Caco-2 (cell line): ENCODE data around the gene PIEZO1. TPM values are rescaled to one million over a fixed set of nuclear protein-coding genes. Genes with fewer than 3 reads are reported as not detected.

Source experiments
- BruUV-seq: library from RNA; stranded (reverse); fragments of 400-500 nt; replicated peaks from 2 replicates; lab custom pipeline; 2021; lab: Mats Ljungman, UMichigan
- CTCF ChIA-PET: fragments of 300-600 bp; sonication (Branson Sonifier 250); formaldehyde crosslinking; loops from one replicate; lab custom pipeline; 2022; ENCODE audit warnings: antibody characterized with exemption; lab: Charles Lee
- POLR2A ChIA-PET: fragments of 300-600 bp; sonication (Branson Sonifier 250); formaldehyde crosslinking; loops from one replicate; lab custom pipeline; 2022; ENCODE audit warnings: antibody characterized with exemption; lab: Charles Lee
- DNase-seq, 2 experiments: peaks; one replicate each; pipeline versions ENCODE4 v3.0.0 to v3.0.0-alpha.2; 2020 to 2022
- H3K27me3 ChIP-seq: replicated peaks from 2 replicates; pipeline ENCODE4 v1.6.0; 2011; ENCODE audit warnings: low read length; ENCODE audit not compliant: control insufficient read depth, insufficient read depth
- H3K36me3 ChIP-seq: 2 replicates; pipeline ENCODE4 v1.5.1; 2011; ENCODE audit warnings: low read length; ENCODE audit not compliant: control insufficient read depth, insufficient read depth
- H3K4me1 ChIP-seq: fragments of 250-450 bp; sonication (Bioruptor Pico); 2 replicates; pipeline ENCODE4 v1.5.1; 2020; ENCODE audit warnings: mild to moderate bottlenecking
- H3K4me3 ChIP-seq: 2 replicates; pipeline ENCODE4 v1.5.1; 2011; ENCODE audit warnings: low read depth, mild to moderate bottlenecking, control low read depth, low read length
- H3K9me3 ChIP-seq: fragments of 250-450 bp; sonication (Bioruptor Pico); 2 replicates; pipeline ENCODE4 v1.5.1; 2020; ENCODE audit warnings: mild to moderate bottlenecking, moderate library complexity
- H3K27ac Mint-ChIP-seq: one replicate; pipeline ENCODE4 v1.8.0; 2022; ENCODE audit warnings: mixed read lengths; ENCODE audit not compliant: unreplicated experiment
- H3K27me3 Mint-ChIP-seq: one replicate; pipeline ENCODE4 v1.8.0; 2022; ENCODE audit warnings: mixed read lengths; ENCODE audit not compliant: insufficient read depth, unreplicated experiment
- H3K36me3 Mint-ChIP-seq: one replicate; pipeline ENCODE4 v1.8.0; 2022; ENCODE audit warnings: mild to moderate bottlenecking, mixed read lengths; ENCODE audit not compliant: insufficient read depth, unreplicated experiment
- H3K4me1 Mint-ChIP-seq: one replicate; pipeline ENCODE4 v1.8.0; 2022; ENCODE audit warnings: low read depth, mixed read lengths; ENCODE audit not compliant: unreplicated experiment
- H3K4me3 Mint-ChIP-seq: one replicate; pipeline ENCODE4 v1.8.0; 2022; ENCODE audit warnings: mild to moderate bottlenecking, moderate library complexity, mixed read lengths; ENCODE audit not compliant: unreplicated experiment
- H3K9me3 Mint-ChIP-seq: one replicate; pipeline ENCODE4 v1.8.0; 2022; ENCODE audit warnings: mixed read lengths; ENCODE audit not compliant: unreplicated experiment
- intact Hi-C: fragments of 100-400 bp; cut with micrococcal nuclease; formaldehyde crosslinking; loops from one replicate; pipeline ENCODE4 v1.10.0; 2022; ENCODE audit not compliant: unreplicated experiment
- total RNA-seq: library from RNA; stranded (reverse); gene quantifications from 2 replicates; pipeline ENCODE4 v1.2.3, GENCODE V29; 2022
- TF ChIP-seq, protein P1 (sequence below), 2 experiments: fragments of 200-600 bp in 1 of 2; IDR thresholded peaks; 1 replicate in 1 of 2; 2 replicates in 1 of 2; pipeline versions ENCODE4 v1.5.1 to v1.8.0; 2011 to 2022; ENCODE audit warnings: antibody characterized with exemption in 1 of 2, control low read depth in 1 of 2, inconsistent platforms in 1 of 2, low read depth in 1 of 2, low read length in 1 of 2, mild to moderate bottlenecking in 1 of 2, moderate library complexity in 1 of 2; ENCODE audit not compliant: insufficient read depth in 1 of 2, severe bottlenecking in 1 of 2, unreplicated experiment in 1 of 2

Gene PIEZO1
- total RNA-seq, 1 experiment from 2014 or later, result 248 TPM

DNA sequence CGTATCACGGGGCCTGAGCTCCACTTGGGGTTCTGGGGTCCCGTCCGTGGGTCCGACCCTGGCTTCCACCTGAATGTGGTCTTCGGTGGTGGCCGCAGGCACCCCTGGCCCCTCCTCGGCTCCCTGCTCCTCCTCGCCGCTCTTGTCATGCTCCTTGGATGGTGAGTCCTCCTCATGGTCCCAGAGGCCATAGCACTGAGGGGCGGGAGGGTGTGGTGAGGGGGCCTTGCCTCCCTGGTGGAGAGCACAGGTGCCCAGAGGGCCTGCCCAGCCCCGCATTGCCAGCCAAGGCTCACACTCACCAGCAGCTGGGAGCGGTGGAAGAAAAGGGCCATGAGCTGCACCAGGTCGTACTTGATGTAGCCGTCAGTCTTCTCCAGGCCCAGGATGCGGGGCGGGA, 63.8 kb downstream of the PIEZO1 start:
- CTCF ChIA-PET, result interaction anchor here (1.2 kb wide), 1 partner anchor 16 kb away, joined by 3 read pairs; no protein-coding TSS in a partner anchor

DNA sequence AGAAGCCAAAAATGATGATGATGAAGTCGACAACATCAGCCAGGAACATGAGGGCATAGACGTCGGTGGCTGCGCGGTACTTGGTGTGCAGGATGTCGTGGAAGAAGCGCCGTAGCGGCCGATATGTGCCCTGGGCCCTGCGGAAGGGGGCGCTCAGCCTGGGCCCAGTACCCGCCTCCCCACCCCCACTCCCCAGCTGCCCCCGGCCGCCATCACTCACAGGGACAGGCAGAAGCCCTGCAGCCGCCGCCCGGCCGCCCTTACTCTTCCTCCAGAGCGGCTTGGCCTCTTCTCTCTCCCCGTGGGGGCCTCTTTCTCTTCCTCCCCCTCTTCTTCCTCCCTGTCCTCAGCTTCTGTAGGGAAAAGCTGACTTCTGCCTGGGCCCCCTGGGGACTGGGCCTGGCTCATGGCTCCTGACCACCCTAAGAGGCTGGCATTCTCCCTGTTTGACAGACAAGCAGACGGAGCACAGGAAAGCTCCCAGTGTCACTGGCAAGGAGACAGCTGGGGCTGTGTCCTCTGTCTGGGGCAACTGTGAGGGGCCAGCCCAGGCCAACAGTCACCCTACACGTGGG, 64.5 kb downstream of the PIEZO1 start:
- Histone ChIP-seq H3K4me3 (no peak overlapping the region), H3K27me3 (no peaks in the 10 kb centered on the region), H3K9me3 (no peaks in the 10 kb centered on the region), H3K36me3 (peaks cover 5% of the 10 kb centered on the region; the same call in 1 of the 2 replicates), H3K4me1 (no peaks in the 10 kb centered on the region)
- TF ChIP-seq, protein P1, sequence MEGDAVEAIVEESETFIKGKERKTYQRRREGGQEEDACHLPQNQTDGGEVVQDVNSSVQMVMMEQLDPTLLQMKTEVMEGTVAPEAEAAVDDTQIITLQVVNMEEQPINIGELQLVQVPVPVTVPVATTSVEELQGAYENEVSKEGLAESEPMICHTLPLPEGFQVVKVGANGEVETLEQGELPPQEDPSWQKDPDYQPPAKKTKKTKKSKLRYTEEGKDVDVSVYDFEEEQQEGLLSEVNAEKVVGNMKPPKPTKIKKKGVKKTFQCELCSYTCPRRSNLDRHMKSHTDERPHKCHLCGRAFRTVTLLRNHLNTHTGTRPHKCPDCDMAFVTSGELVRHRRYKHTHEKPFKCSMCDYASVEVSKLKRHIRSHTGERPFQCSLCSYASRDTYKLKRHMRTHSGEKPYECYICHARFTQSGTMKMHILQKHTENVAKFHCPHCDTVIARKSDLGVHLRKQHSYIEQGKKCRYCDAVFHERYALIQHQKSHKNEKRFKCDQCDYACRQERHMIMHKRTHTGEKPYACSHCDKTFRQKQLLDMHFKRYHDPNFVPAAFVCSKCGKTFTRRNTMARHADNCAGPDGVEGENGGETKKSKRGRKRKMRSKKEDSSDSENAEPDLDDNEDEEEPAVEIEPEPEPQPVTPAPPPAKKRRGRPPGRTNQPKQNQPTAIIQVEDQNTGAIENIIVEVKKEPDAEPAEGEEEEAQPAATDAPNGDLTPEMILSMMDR (IDR thresholded peaks at IDR 0.05; ENCODE audit: insufficient read depth in 1 of 2, low read depth in 1 of 2, low read length in 1 of 2, severe bottlenecking in 1 of 2, unreplicated experiment in 1 of 2), result no peak
- CTCF ChIA-PET, result interaction anchor here (1.2 kb wide), 1 partner anchor 17 kb away, joined by 3 read pairs; no protein-coding TSS in a partner anchor
- no peak overlapping the region for H3K4me3 Mint-ChIP-seq
- H3K9me3 Mint-ChIP-seq, result no peaks in the 10 kb centered on the region
- H3K4me1 Mint-ChIP-seq, result no peaks in the 10 kb centered on the region
- POLR2A ChIA-PET, result no interaction called here
- no TSS peak for BruUV-seq
- peak overlapping the region; percentile 61 for H3K27ac Mint-ChIP-seq
- H3K36me3 Mint-ChIP-seq, result peaks cover 95% of the 10 kb centered on the region
- no peaks in the 10 kb centered on the region for H3K27me3 Mint-ChIP-seq
- no peak for DNase-seq
- intact Hi-C loops, result no loop called here

More for the DNA sequence above, 63.8 kb downstream of the PIEZO1 start:
- TF ChIP-seq, protein P1 (IDR thresholded peaks at IDR 0.05; ENCODE audit: insufficient read depth in 1 of 2, low read depth in 1 of 2, low read length in 1 of 2, severe bottlenecking in 1 of 2, unreplicated experiment in 1 of 2), result no peak
- Mint-ChIP-seq H3K4me1 (no peaks in the 10 kb centered on the region), H3K36me3 (peaks cover 97% of the 10 kb centered on the region), H3K27me3 (no peaks in the 10 kb centered on the region), H3K4me3 (no peak overlapping the region), H3K27ac (no peak overlapping the region), H3K9me3 (no peaks in the 10 kb centered on the region)
- Histone ChIP-seq H3K36me3 (peaks cover 5% of the 10 kb centered on the region), H3K27me3 (no peaks in the 10 kb centered on the region), H3K4me3 (no peak overlapping the region), H3K4me1 (no peaks in the 10 kb centered on the region), H3K9me3 (no peaks in the 10 kb centered on the region)
- POLR2A ChIA-PET, result no interaction called here
- intact Hi-C loops, result no loop called here
- TSS peak; percentile 12 for BruUV-seq
- DNase-seq, result no peak

DNA sequence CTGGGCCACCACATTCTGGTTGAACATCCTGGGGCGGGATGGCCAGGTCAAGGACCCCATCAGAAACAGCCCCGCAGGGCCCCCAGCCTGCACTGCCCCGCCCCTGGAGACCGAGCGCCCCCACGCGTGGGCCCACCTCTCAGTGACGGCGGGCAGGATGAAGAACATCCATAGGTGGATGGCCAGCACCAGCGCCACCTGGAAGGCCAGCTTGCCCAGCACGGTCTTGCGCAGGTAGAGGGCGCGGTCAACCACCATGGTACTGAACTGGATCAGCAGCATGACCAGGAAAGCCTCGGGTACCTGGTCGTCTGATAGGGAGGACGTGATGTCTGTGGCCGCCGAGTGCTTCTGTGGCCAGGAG, 65.1 kb downstream of the PIEZO1 start:
- peaks cover 95% of the 10 kb centered on the region for H3K36me3 Mint-ChIP-seq
- intact Hi-C loops, result no loop called here
- no peaks in the 10 kb centered on the region for H3K27me3 Mint-ChIP-seq
- H3K4me3 Mint-ChIP-seq, result no peak overlapping the region
- no TSS peak for BruUV-seq
- no peaks in the 10 kb centered on the region for H3K9me3 Mint-ChIP-seq
- ChIA-PET CTCF (no interaction called here), POLR2A (no interaction called here)
- Histone ChIP-seq H3K4me3 (no peak overlapping the region), H3K36me3 (peaks cover 5% of the 10 kb centered on the region; the same call in 1 of the 2 replicates), H3K27me3 (no peaks in the 10 kb centered on the region), H3K4me1 (no peaks in the 10 kb centered on the region), H3K9me3 (no peaks in the 10 kb centered on the region)
- no peaks in the 10 kb centered on the region for H3K4me1 Mint-ChIP-seq
- TF ChIP-seq, protein P1 (IDR thresholded peaks at IDR 0.05; ENCODE audit: insufficient read depth in 1 of 2, low read depth in 1 of 2, low read length in 1 of 2, severe bottlenecking in 1 of 2, unreplicated experiment in 1 of 2), result no peak
- no peak for DNase-seq
- H3K27ac Mint-ChIP-seq, result peak overlapping the region; percentile 61
